ENCODE data around the gene ASB14. TPM values are rescaled to one million over a fixed set of nuclear protein-coding genes. Genes with fewer than 3 reads are reported as not detected.

ASB14 gene
- total and polyA plus RNA-seq, 2 experiments from 2014 or later: 0.34 TPM; not detected in 1

DNA sequence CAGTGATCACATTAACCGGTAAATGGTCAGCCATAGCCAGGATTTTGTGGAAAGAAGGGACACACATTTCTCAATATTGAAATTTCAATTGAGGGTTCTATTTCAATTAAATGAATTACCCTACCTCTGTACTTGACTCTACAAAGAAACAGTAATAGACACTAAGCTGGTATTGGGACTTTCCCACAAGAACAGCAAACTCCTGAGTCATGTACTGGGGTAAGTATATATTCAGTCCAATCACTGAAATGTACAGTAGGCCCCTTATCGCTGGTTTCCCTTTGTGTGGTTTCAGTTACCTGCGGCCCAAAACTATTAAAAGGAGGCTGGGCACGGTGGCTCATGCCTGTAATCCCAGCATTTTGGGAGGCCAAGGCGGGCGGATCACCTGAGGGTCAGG lies 17.6 kb downstream of the ASB14 start:
- Histone ChIP-seq H3K4me1 (ENCODE audit: low read depth) (no peaks in the 10 kb centered on the region), H3K4me3 (no peak overlapping the region), H3K27ac (no peak overlapping the region), H3K9me3 (ENCODE audit: low read depth) (no peaks in the 10 kb centered on the region), H3K36me3 (peaks cover 19% of the 10 kb centered on the region), H3K27me3 (no peaks in the 10 kb centered on the region)
- DNase-seq (ENCODE audit: low read depth in 1 of 2, low spot score in 1 of 2): no peak
- TF ChIP-seq, protein P1, sequence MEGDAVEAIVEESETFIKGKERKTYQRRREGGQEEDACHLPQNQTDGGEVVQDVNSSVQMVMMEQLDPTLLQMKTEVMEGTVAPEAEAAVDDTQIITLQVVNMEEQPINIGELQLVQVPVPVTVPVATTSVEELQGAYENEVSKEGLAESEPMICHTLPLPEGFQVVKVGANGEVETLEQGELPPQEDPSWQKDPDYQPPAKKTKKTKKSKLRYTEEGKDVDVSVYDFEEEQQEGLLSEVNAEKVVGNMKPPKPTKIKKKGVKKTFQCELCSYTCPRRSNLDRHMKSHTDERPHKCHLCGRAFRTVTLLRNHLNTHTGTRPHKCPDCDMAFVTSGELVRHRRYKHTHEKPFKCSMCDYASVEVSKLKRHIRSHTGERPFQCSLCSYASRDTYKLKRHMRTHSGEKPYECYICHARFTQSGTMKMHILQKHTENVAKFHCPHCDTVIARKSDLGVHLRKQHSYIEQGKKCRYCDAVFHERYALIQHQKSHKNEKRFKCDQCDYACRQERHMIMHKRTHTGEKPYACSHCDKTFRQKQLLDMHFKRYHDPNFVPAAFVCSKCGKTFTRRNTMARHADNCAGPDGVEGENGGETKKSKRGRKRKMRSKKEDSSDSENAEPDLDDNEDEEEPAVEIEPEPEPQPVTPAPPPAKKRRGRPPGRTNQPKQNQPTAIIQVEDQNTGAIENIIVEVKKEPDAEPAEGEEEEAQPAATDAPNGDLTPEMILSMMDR (IDR thresholded peaks at IDR 0.05; ENCODE audit: low read depth, low read length): no peak

DNA sequence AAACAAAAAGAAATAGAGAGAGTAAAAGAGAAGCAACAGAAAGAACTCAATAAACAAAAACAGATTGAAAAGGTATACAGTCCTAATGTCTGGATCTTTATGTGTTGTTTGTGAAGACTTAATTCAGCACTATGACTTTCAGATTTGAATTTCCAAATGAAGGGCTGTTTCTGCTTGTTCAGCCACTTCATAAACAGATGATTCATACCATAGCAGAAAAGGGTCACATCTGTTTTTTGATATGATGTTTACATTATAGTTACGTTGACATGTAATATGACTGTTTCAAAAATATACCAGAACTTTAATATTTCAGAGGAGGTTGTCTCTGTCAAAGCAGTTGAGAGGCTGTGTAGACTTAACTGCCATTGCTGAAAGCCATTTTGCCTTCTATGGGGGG lies 24.1 kb downstream of the ASB14 start:
- Histone ChIP-seq H3K27ac (no peak overlapping the region), H3K36me3 (peaks cover 34% of the 10 kb centered on the region), H3K4me1 (ENCODE audit: low read depth) (no peaks in the 10 kb centered on the region), H3K27me3 (no peaks in the 10 kb centered on the region), H3K4me3 (no peak overlapping the region), H3K9me3 (ENCODE audit: low read depth) (no peaks in the 10 kb centered on the region)
- DNase-seq (ENCODE audit: low read depth in 1 of 2, low spot score in 1 of 2): no peak
- TF ChIP-seq, protein P1 (IDR thresholded peaks at IDR 0.05; ENCODE audit: low read depth, low read length): no peak

DNA sequence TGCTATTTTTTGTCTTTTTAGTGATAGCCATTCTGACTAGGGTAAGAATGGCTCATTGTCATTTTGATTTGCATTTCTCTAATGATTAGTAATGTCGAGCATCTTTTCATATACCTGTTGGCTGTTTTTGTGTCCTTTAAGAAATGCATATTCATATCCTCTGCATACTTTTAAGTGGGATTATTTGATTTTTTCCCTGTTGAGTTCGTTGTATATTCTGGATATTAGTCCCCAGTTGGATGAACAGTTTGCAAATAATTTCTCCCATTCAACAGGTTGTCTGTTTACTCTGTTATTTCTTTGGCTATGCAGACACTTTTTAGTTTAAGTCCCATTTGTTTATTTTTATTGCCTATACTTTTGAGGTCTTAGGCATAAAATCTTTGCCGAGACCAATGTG lies 30.6 kb downstream of the ASB14 start:
- no peaks in the 10 kb centered on the region for H3K27me3 ChIP-seq
- no peak overlapping the region for H3K4me3 ChIP-seq
- H3K27ac ChIP-seq: no peak overlapping the region
- no peaks in the 10 kb centered on the region for H3K9me3 ChIP-seq (ENCODE audit: low read depth)
- TF ChIP-seq, protein P1 (IDR thresholded peaks at IDR 0.05; ENCODE audit: low read depth, low read length): no peak
- DNase-seq (ENCODE audit: low read depth in 1 of 2, low spot score in 1 of 2): no peak
- H3K36me3 ChIP-seq: peaks cover 59% of the 10 kb centered on the region
- peaks cover 7% of the 10 kb centered on the region for H3K4me1 ChIP-seq (ENCODE audit: low read depth)

DNA sequence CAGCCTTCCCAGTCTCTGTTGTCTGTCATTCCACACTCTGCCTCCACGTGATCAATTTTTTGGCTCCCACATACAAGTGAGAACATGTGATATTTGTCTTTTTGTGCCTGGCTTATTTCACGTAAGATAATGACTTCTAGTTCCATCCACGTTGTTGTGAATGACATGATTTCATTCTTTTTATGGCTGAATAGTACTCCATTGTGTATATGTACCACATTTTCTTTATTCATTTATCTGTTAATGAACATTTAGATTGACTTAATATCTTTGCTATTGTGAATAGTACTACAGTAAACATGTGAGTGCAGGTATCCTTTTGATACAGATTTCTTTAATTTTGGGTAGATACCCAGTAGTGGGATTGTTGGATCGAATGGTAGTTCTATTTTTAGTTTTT lies 31.4 kb downstream of the ASB14 start:
- TF ChIP-seq, protein P1 (IDR thresholded peaks at IDR 0.05; ENCODE audit: low read depth, low read length): no peak
- H3K36me3 ChIP-seq: peaks cover 58% of the 10 kb centered on the region
- peaks cover 15% of the 10 kb centered on the region for H3K4me1 ChIP-seq (ENCODE audit: low read depth)
- no peak for DNase-seq (ENCODE audit: low read depth in 1 of 2, low spot score in 1 of 2)
- H3K9me3 ChIP-seq (ENCODE audit: low read depth): no peaks in the 10 kb centered on the region
- no peaks in the 10 kb centered on the region for H3K27me3 ChIP-seq
- H3K4me3 ChIP-seq: no peak overlapping the region
- no peak overlapping the region for H3K27ac ChIP-seq

DNA sequence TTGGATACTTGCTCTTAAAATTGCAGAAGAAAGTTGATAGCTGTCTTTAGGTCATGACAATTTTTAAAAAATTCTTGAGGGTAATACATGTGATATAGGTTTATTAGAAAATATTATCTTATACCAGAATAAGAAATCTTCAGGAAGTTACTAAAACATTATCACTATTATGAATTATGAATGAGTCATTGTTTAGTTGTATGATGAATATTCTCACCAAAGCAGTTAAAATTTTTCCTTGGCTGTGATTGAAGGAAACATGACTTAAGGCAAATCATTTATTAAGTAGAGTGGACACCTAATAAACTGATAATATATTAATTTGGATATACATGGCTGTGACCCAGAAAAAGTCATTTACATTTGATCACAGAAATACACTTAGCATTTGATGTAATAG lies 34.8 kb downstream of the ASB14 start:
- Histone ChIP-seq H3K36me3 (peaks cover 49% of the 10 kb centered on the region), H3K9me3 (ENCODE audit: low read depth) (no peaks in the 10 kb centered on the region), H3K4me1 (ENCODE audit: low read depth) (peaks cover 15% of the 10 kb centered on the region), H3K27me3 (no peaks in the 10 kb centered on the region), H3K4me3 (no peak overlapping the region), H3K27ac (peak overlapping the region; percentile 31)
- no peak for DNase-seq (ENCODE audit: low read depth in 1 of 2, low spot score in 1 of 2)
- TF ChIP-seq, protein P1 (IDR thresholded peaks at IDR 0.05; ENCODE audit: low read depth, low read length): no peak

DNA sequence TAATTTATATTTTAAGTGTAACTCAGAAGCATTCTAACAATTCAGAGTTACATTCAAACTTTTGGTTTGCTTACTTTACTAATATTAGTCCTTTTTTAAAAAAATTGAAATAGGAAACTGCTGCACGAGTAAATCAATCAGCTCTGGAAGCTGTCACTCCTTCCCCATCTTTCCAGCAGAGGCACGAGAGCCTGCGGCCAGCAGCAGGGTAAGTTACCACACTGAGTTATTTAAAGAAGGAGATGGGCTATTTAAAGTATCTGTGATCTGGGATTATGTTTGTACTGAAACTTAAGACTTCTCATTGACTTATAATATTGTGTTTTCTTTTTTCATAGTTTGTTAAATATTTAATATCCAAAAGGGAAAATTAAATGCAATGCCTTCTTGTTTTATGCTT lies 35.6 kb downstream of the ASB14 start:
- Histone ChIP-seq H3K27me3 (no peaks in the 10 kb centered on the region), H3K36me3 (peaks cover 49% of the 10 kb centered on the region), H3K27ac (peak overlapping the region; percentile 31)

More for the DNA sequence above, 35.6 kb downstream of the ASB14 start:
- Histone ChIP-seq H3K4me3 (no peak overlapping the region), H3K9me3 (ENCODE audit: low read depth) (no peaks in the 10 kb centered on the region), H3K4me1 (ENCODE audit: low read depth) (peaks cover 15% of the 10 kb centered on the region)
- peak in 1 of 2 donors; percentile 34 for DNase-seq (ENCODE audit: low read depth in 1 of 2, low spot score in 1 of 2)
- TF ChIP-seq, protein P1 (IDR thresholded peaks at IDR 0.05; ENCODE audit: low read depth, low read length): no peak
